A673 (cell line): Measurements from ENCODE around the gene PKD2. TPM values are rescaled to one million over a fixed set of nuclear protein-coding genes. Genes with fewer than 3 reads are reported as not detected.

Experiments
- BruUV-seq: library from RNA; stranded (reverse); fragments of 400-500 nt; replicated peaks from 2 replicates; lab custom pipeline; 2021; lab: Mats Ljungman, UMichigan
- CTCF ChIA-PET: fragments of 300-600 bp; sonication (Branson Sonifier 250); formaldehyde crosslinking; loops from one replicate; lab custom pipeline; 2022; ENCODE audit warnings: antibody characterized with exemption; lab: Charles Lee
- POLR2A ChIA-PET: fragments of 300-600 bp; sonication (Branson Sonifier 250); formaldehyde crosslinking; loops from one replicate; lab custom pipeline; 2022; ENCODE audit warnings: antibody characterized with exemption; ENCODE audit not compliant: low non-redundant PET; lab: Charles Lee
- DNase-seq: peaks from one replicate; pipeline ENCODE4 v3.0.0-alpha.2; 2015; ENCODE audit warnings: low spot score
- H3K27ac ChIP-seq: fragments of 200-600 bp; sonication (generic); 2 replicates; pipeline ENCODE4 v1.5.1; 2016; ENCODE audit warnings: mixed run types, low read depth, mild to moderate bottlenecking, mixed read lengths, antibody characterized with exemption, low read length; ENCODE audit not compliant: poor library complexity, severe bottlenecking
- H3K27me3 ChIP-seq: fragments of 200-600 bp; sonication (generic); replicated peaks from 2 replicates; pipeline ENCODE4 v1.6.1; 2017; ENCODE audit warnings: mixed run types, low read depth, mild to moderate bottlenecking, mixed read lengths, antibody characterized with exemption, low read length; ENCODE audit not compliant: insufficient read depth, poor library complexity
- H3K36me3 ChIP-seq: fragments of 200-600 bp; sonication (generic); 2 replicates; pipeline ENCODE4 v1.6.1; 2016; ENCODE audit warnings: mixed run types, mild to moderate bottlenecking, mixed read lengths, antibody characterized with exemption, low read length; ENCODE audit not compliant: insufficient read depth, poor library complexity, severe bottlenecking
- H3K4me1 ChIP-seq: fragments of 200-600 bp; sonication (generic); 2 replicates; pipeline ENCODE4 v1.6.1; 2017; ENCODE audit warnings: mixed run types, mild to moderate bottlenecking, mixed read lengths, antibody characterized with exemption, low read length; ENCODE audit not compliant: insufficient read depth, poor library complexity, severe bottlenecking
- H3K4me3 ChIP-seq: fragments of 200-600 bp; sonication (generic); 2 replicates; pipeline ENCODE4 v1.5.1; 2016; ENCODE audit warnings: low read depth, mixed run types, mild to moderate bottlenecking, mixed read lengths, low read length; ENCODE audit not compliant: poor library complexity, severe bottlenecking
- H3K9me3 ChIP-seq: fragments of 200-600 bp; sonication (generic); 2 replicates; pipeline ENCODE4 v1.6.1; 2016; ENCODE audit warnings: mixed run types, low read depth, mild to moderate bottlenecking, mixed read lengths, antibody characterized with exemption, low read length; ENCODE audit not compliant: poor library complexity, severe bottlenecking
- EZH2 ChIP-seq: fragments of 200-600 bp; sonication (generic); IDR thresholded peaks from 2 replicates; pipeline ENCODE4 v1.6.1; 2017; ENCODE audit warnings: borderline replicate concordance, low read depth, mild to moderate bottlenecking, mixed read lengths, antibody characterized with exemption, low read length; ENCODE audit not compliant: poor library complexity, severe bottlenecking
- intact Hi-C: fragments of 100-400 bp; cut with micrococcal nuclease; formaldehyde crosslinking; loops from one replicate; pipeline ENCODE4 v1.10.0; 2022; ENCODE audit not compliant: unreplicated experiment
- total RNA-seq: library from RNA; stranded (reverse); gene quantifications from 2 replicates; pipeline ENCODE4 v1.2.3, GENCODE V29; 2021
- TF ChIP-seq, protein P1 (sequence below): fragments of 300-800, 200-600 bp; sonication (generic); conservative IDR thresholded peaks from 2 replicates; pipeline ENCODE4 v1.5.1; 2017; ENCODE audit warnings: low read depth, mild to moderate bottlenecking, antibody characterized with exemption, low read length, moderate library complexity, mixed read lengths

Gene PKD2
- total RNA-seq, 1 experiment from 2014 or later = 10.0 TPM

DNA sequence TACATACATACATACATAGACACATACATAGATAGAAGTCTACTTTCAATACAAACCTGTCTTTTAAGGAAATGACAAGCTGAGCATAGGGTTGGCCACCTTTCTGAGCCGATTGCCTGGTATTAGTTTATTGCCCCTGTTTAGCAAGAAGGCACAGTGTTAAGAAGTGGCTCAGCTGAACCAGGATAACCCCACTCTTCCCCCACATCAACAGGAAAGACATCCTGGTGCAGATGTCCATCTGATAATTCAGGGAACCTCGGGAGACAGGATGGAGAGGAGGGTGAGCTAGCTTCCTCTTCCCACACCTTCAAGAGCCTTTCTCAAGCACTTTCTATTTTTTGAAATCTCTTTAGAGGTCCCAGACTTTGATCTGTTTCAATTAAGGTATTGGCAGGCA, 52.3 kb downstream of the PKD2 start:
- Histone ChIP-seq H3K27ac (no peak overlapping the region), H3K9me3 (no peaks in the 10 kb centered on the region), H3K4me1 (no peaks in the 10 kb centered on the region), H3K36me3 (no peaks in the 10 kb centered on the region), H3K4me3 (no peak overlapping the region), H3K27me3 (no peaks in the 10 kb centered on the region)
- POLR2A ChIA-PET = no interaction called here
- no TSS peak for BruUV-seq
- no peak for DNase-seq
- TF ChIP-seq EZH2 = no peak
- TF ChIP-seq, protein P1, sequence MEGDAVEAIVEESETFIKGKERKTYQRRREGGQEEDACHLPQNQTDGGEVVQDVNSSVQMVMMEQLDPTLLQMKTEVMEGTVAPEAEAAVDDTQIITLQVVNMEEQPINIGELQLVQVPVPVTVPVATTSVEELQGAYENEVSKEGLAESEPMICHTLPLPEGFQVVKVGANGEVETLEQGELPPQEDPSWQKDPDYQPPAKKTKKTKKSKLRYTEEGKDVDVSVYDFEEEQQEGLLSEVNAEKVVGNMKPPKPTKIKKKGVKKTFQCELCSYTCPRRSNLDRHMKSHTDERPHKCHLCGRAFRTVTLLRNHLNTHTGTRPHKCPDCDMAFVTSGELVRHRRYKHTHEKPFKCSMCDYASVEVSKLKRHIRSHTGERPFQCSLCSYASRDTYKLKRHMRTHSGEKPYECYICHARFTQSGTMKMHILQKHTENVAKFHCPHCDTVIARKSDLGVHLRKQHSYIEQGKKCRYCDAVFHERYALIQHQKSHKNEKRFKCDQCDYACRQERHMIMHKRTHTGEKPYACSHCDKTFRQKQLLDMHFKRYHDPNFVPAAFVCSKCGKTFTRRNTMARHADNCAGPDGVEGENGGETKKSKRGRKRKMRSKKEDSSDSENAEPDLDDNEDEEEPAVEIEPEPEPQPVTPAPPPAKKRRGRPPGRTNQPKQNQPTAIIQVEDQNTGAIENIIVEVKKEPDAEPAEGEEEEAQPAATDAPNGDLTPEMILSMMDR = no peak
- intact Hi-C loops = no loop called here
- CTCF ChIA-PET = no interaction called here

DNA sequence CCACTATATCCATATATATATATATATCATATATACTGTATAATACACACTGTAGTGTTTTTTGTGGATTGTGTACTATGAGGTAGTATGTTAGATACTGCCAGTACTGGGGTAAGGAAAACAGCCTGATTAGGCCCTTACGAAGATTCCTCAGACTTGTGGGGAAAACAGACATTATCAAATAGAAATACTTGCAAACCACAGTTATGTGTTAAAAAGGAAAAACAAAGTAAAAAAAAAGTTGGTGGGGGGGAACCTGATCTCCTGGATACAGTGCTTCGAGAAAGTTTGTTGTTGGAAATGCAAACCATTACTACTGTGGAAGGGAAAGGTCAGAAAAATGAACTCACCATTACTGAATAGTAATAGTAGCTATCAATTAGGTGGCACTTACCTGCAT, 53.0 kb downstream of the PKD2 start:
- ChIA-PET POLR2A (no interaction called here), CTCF (no interaction called here)
- Histone ChIP-seq H3K27me3 (no peaks in the 10 kb centered on the region), H3K9me3 (no peaks in the 10 kb centered on the region), H3K4me1 (no peaks in the 10 kb centered on the region), H3K4me3 (no peak overlapping the region), H3K27ac (no peak overlapping the region), H3K36me3 (no peaks in the 10 kb centered on the region)
- intact Hi-C loops = no loop called here
- BruUV-seq = no TSS peak
- DNase-seq = no peak
- TF ChIP-seq EZH2 = no peak

DNA sequence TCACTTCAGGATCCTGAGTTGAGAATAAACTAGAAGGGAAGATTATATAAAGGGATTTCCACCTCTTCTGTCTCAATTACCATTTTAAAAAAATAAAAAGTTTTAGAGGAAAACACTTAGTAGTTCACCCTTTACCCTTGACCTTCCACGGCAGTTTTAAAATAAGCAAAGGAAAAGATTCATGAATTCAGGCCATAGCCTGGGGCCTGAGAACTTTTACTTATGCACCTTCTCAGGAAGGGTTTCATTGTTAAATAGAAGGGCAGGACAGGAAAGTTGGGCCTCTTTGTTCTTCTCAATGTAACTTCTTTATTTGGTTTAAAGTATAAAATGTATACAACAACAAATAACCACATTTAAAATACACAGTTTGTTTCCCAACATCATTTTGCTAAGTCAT, 54.9 kb downstream of the PKD2 start:
- intact Hi-C loops = no loop called here
- CTCF ChIA-PET = no interaction called here
- DNase-seq = no peak
- no peaks in the 10 kb centered on the region for H3K36me3 ChIP-seq
- no peaks in the 10 kb centered on the region for H3K4me1 ChIP-seq
- no TSS peak for BruUV-seq
- H3K9me3 ChIP-seq = no peaks in the 10 kb centered on the region
- no peak overlapping the region for H3K4me3 ChIP-seq
- no peaks in the 10 kb centered on the region for H3K27me3 ChIP-seq
- no peak for TF ChIP-seq EZH2
- TF ChIP-seq, protein P1 = no peak
- H3K27ac ChIP-seq = no peak overlapping the region
- POLR2A ChIA-PET = no interaction called here

DNA sequence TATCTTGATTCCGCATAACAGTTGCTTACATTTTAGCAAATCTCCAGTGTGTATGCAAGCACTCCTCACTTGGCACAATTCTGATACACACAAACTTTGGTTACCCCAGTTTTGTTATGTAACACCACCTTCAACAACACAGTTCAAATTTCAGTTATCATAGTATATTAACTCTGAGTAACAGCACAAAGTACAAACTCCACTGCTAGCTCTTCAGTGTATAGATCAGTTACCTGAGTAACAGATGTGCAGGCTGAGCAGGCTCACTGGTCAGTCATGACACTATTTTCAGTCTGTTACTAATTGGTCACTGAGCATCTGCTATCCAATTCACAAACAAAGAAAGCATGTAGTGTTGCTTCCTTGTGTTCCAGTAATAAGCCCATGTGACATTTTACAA, 55.4 kb downstream of the PKD2 start:
- no peaks in the 10 kb centered on the region for H3K27me3 ChIP-seq
- DNase-seq = no peak
- TF ChIP-seq, protein P1 = no peak
- TF ChIP-seq EZH2 = no peak
- BruUV-seq = no TSS peak
- H3K27ac ChIP-seq = no peak overlapping the region
- ChIA-PET POLR2A (no interaction called here), CTCF (no interaction called here)
- no peak overlapping the region for H3K4me3 ChIP-seq
- peaks cover under 1% of the 10 kb centered on the region for H3K36me3 ChIP-seq
- intact Hi-C loops = no loop called here
- no peaks in the 10 kb centered on the region for H3K9me3 ChIP-seq
- H3K4me1 ChIP-seq = no peaks in the 10 kb centered on the region
